Middle frontal gyrus (tissue), 1 donor: ENCODE results near the gene SRPK2.
"Not testable (repeated sequence)": the region's sequence is repeated elsewhere in the genome, so short reads cannot be mapped to it uniquely, and the experiment has no call there.

ENCODE experiments used
- DNase-seq: peaks from one replicate; pipeline ENCODE4 v3.0.0-alpha.2; 2015; ENCODE audit warnings: low spot score; ENCODE audit errors: extremely low spot score

SRPK2 gene

DNA sequence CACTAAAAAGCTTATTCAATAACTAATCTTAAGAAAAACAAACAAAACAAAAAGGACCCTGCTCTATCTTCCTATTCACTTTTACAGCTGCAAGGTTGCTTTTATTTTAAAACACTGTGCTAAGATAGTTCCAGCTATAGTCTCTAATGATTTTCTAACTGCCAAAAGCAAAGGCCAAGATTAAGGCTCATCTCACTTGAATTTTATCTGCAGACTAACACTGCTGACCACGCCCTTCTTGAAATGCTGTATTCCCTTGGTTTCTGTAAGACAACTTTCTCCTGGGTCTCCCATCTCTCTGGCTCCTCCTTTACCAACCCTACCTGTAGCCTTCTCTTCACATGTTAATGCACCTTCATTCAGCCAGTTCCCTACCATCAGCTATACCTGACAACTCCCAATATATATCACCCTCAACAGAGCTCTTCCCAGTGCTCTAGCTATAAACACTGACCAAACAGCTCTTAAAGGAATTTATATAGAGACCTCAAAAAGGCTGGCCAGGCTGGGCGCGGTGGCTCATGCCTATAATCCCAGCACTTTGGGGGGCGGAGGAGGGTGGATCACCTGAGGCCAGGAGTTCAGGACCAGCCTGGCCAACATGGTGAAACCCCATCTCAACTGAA lies 11.7 kb downstream of the SRPK2 start:
- no peak for DNase-seq

- no peak for DNase-seq
Observed at GRCh38 chr7:105369944-105370343, 18.8 kb downstream of the SRPK2 start.

GRCh38 chr7:105367458-105367857 lies 21.3 kb downstream of the SRPK2 start:
- DNase-seq, result no peak

GRCh38 chr7:105365541-105366534 lies 22.9 kb downstream of the SRPK2 start:
- DNase-seq, result no peak

- no peak for DNase-seq
Observed at GRCh38 chr7:105364684-105365083, 24.0 kb downstream of the SRPK2 start.

GRCh38 chr7:105363657-105364056 lies 25.1 kb downstream of the SRPK2 start:
- not testable (repeated sequence) for DNase-seq

DNA sequence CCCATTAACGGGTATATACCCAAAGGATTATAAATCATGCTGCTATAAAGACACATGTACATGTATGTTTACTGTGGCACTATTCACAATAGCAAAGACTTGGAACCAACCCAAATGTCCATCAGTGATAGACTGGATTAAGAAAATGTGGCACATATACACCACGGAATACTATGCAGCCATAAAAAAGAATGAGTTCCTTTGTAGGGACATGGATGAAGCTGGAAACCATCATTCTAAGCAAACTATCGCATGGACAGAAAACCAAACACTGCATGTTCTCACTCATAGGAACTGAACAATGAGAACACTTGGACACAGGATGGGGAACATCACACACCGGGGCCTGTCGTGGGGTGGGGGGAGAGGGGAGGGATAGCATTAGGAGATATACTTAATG lies 26.0 kb downstream of the SRPK2 start:
- not testable (repeated sequence) for DNase-seq

DNA sequence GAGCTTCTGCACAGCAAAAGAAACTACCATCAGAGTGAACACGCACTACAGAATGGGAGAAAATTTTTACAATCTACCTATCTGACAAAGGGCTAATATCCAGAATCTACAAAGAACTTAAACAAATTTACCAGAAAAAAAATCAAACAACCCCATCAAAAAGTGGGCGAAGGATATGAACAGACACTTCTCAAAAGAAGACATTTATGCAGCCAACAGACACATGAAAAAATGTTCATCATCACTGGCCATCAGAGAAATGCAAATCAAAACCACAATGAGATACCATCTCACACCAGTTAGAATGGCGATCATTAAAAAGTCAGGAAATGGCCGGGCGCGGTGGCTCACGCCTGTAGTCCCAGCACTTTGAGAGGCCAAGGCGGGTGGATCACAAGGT lies 26.7 kb downstream of the SRPK2 start:
- not testable (repeated sequence) for DNase-seq

- DNase-seq, result not testable (repeated sequence)
Observed at GRCh38 chr7:105360149-105360548, 28.6 kb downstream of the SRPK2 start.

DNA sequence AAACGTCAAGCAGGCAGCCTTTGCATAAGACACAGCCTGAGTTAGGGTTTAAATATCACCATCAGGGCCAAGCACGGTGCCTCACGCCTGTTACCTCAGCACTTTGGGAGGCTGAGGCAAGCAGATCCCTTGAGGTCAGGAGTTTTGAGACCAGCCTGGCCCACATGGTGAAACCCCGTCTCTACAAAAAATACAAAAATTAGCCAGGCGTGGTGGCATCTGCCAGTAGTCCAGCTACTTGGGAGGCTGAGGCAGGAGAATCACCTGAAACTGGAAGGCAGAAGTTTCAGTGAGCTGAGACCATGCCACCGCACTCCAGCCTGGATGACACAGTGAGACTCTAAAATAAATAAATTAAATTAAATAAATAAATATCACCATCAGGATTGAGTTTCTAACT lies 33.0 kb downstream of the SRPK2 start:
- no peak for DNase-seq

DNA sequence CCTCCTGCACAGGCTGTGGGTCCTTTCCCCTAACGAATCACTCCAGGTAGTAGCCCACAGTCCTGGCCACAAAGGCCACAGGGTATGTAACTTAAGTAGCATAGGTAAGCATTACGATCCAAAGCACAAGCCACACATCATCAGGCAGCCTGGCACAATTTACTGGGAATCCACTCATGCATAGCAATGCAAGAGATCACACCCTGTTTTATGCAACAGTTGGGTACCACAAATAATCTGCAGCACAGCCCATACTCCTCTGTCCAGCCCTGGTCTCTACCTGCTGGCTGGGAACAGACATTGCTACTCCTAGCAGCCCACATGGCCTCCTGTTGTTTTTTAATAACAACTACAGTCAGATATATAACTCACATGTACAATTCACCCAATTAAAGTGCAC lies 34.3 kb downstream of the SRPK2 start:
- no peak for DNase-seq

DNA sequence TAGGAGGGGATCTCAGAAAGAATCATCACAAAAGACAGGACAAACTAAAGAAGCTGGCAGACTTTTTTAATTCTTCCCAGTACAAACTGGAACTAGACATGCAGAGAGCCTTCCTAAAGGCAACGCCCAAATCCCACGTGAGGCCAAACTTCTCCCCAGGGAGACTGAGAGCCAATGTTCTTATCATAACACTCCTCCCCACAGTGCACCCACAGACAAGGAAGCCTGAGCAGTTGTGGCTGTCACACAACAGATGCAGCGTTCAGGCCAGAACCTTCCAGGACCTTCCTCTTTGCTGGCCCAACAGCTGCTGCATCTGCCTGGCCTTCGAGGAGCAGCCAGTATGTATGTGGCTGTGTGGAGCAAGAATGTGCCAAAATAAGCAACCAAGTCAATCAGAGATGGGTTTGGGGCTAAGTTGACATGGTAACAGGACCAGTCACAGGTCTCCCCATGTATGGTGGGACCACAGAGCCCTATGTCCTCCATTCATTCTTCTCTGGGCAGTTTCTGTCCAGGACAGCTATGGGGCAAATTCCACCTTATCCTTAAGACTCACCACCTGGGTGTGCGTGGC lies 34.9 kb downstream of the SRPK2 start:
- no peak for DNase-seq

DNA sequence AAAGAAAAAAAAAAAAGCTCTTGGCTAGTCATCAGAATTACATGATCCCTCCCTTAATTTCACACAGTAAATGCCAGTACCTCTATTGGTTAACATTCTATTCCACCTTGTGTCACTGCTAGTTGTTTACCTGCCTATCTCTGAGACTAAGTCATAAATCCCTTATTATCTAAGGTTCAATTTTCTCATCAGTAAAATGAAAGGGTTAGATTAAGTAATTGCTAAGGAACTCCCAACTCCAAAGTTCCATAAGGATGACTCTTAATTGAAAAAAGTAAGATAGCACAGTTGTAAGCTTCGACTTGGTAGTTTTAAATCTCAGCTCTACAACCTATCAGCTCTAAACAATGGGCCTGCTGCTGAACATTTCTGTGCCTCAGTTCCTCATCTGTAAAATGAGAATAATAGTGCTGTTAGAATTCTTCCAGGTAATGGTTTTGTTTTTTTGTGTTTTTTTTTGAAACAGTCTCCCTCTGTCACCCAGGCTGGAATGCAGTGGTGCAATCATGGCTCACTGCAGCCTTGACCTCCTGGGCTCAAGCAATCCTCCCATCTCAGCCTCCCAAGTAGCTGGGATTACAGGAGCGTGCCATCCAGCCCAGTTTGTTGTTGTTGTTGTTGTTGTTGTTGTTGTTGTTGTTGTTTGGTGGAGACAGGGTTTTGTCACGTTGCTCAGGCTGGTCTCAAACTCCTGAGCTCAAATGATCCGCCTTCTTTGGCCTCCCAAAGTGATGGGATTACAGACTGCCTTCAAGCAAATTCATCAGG lies 35.6 kb downstream of the SRPK2 start:
- DNase-seq, result no peak

DNA sequence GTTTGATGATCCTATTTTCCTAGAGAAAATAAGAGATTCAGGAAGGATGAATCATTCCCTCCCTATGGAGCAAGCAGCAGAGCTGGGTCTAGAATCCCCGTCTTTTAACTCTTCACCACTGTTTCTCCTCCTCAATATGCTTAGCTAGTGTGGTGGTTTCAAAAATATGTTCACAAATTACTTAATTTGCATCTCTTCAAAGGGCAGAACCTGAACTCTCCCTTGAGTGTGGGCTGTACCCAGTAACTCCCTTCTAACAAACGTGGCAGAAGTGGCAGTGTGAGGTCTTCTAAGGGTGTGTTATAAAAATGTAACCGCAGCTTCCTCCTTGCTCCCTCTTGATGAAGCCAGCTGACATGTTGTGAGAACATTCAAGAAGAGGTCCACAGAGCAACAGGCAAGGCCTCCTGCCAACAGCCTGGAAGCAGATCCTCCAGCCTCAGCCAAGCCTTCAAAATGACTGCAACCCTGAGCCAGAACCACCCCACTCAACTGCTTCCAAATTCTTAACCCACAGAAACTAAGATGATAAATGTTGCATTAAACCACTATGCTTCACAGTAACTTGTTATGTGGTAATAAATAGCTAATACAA lies 36.6 kb downstream of the SRPK2 start:
- peak; percentile 36 for DNase-seq

DNA sequence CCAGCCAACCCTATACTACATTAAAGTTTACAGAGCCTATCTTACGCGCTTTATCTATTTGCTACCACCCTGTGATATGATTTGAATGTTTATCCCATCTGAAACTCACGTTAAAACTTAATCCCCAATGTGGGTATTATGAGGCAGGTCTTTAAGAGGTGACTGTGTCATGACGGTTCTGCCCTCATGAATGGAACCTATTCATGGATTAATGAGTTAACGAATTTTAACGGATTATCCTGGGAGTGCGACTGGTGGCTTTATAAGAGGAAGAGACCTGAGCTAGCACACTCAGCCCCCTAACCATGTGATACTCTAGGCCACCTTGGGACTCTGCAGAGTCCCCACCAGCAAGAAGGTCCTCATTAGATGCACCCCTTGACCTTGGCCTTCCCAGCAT lies 37.8 kb downstream of the SRPK2 start:
- no peak for DNase-seq

DNA sequence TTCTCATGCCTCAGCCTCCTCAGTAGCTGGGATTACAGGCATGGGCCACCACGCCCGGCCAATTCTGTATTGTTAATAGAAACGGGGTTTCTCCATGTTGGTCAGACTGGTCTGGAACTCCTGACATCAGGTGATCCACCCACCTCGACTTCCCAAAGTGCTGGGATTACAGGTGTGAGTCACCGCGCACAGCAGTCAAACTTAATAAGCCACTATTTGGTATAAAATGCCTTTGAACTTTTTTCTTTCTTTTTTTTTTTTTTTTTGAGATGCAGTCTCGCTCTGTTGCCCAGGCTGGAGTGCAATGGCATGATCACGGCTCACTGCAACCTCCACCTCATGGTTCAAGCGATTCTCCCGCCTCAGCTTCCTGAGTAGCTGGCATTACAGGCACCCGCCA lies 40.5 kb downstream of the SRPK2 start:
- DNase-seq, result not testable (repeated sequence)

DNA sequence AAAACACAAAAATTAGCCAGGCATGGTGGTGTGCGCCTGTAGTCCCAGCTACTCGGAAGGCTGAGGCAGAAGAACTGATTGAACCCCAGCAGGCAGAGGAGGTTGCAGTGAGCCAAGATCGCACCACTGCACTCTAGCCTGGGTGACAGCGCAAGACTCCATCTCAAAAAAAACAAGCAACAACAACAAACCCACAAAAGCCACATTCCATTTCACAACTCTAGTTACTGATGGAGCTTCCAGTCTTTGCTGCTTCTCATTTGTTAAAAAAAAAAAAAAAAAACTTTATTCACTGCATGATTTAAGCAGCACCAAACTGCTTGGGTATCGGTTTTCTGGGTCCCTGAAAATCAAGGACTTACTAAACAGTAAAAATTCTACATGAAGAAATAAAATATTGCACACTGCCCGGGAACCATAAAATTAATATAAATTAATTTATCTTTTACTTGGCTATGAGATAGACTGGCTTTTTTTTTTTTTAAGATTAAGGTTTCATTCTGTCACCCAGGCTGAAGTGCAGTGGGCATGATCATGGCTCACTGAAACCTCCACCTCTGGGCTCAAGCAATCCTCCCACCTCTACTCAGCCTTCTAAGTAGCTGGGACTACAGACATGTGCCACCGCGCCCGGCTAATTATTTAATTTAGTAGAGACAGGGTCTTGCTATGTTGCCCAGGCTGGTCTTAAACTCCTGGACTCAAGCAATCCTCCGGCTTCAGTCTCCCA lies 42.0 kb downstream of the SRPK2 start:
- no peak for DNase-seq

DNA sequence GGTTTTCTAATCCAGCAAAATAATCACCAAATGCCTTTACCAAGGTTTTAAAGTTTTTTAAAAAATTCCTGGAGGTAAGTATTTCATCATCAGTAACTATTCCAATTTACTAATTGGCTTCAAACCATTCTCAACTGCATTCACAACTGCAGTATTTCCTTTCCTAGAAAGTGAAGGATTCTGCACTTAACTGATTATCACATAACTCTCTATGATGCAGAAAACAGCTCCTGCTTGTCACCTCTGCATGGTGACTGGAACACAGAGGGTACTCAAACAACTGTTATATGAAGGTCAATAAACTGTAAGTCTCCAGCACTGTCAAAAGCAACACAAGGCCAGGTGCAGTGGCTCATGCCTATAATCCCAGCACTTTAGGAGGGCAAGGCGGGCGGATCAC lies 42.6 kb downstream of the SRPK2 start:
- DNase-seq, result no peak

DNA sequence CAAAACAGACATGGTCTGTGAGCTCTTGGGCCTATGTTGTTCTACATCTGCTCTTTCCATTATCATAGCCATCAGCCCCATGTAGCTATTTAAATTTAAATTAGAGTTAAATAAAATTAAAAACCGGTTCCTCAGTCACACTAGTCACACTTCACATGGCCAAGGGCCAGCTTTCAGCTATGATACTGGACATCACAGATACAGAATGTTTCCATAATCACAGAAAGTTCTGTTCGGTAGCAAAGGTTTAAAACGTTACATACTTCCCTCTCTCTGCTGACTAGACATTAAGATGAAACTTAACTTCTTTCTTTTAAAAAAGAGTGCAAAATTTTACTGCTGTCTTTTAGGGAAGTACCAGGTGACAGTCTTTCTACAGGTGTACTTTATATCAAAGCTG lies 43.0 kb downstream of the SRPK2 start:
- DNase-seq, result no peak

DNA sequence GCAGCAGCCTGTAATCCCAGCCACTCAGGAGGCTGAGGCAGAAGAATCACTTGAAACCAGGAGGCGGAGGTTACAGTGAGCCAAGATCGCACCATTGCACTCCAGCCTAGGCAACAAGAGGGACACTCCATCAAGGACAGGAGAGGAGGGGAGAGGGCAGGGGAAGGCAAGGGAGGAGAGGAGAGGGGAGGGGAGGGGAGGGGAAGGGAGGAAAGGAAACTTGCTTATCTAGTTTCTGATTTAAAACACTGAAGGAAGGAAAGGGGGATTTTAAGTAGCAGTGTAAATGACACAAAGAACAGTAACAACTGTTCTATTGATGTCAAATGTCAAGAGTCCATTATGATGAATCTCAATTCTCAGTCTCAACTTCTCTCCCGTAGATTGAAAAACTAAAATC lies 43.7 kb downstream of the SRPK2 start:
- no peak for DNase-seq
